ENCODE data around the gene RAB31. TPM values are rescaled to one million over a fixed set of nuclear protein-coding genes. Genes with fewer than 3 reads are reported as not detected.

Gene RAB31
- total and polyA plus RNA-seq, 12 donors: 46.6 to 365 (median 136) TPM

GRCh38 chr18:9746958-9747357 is 38.9 kb downstream of the RAB31 start:
- DNase-seq: no peak
- no peaks in the 10 kb centered on the region for H3K36me3 ChIP-seq (replicated peaks in 1 of 2)
- TF ChIP-seq POLR2A (IDR thresholded peaks at IDR 0.05): no peak
- TF ChIP-seq, protein P1, sequence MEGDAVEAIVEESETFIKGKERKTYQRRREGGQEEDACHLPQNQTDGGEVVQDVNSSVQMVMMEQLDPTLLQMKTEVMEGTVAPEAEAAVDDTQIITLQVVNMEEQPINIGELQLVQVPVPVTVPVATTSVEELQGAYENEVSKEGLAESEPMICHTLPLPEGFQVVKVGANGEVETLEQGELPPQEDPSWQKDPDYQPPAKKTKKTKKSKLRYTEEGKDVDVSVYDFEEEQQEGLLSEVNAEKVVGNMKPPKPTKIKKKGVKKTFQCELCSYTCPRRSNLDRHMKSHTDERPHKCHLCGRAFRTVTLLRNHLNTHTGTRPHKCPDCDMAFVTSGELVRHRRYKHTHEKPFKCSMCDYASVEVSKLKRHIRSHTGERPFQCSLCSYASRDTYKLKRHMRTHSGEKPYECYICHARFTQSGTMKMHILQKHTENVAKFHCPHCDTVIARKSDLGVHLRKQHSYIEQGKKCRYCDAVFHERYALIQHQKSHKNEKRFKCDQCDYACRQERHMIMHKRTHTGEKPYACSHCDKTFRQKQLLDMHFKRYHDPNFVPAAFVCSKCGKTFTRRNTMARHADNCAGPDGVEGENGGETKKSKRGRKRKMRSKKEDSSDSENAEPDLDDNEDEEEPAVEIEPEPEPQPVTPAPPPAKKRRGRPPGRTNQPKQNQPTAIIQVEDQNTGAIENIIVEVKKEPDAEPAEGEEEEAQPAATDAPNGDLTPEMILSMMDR (IDR thresholded peaks at IDR 0.05): no peak
- H3K4me1 ChIP-seq (replicated peaks in 1 of 2): peaks cover 43 to 50% of the 10 kb centered on the region in 2 donors
- H3K9me3 ChIP-seq (replicated peaks in 1 of 3): no peaks in the 10 kb centered on the region
- no peaks in the 10 kb centered on the region for H3K27me3 ChIP-seq
- 97 to 100% (median 99%) methylated on average over 1 of the region's 1 CpG for WGBS, 4 donors
- H3K4me3 ChIP-seq: no peak overlapping the region
- intact Hi-C loops (cut with DNase I): no loop called here
- peak overlapping the region in 1 of 5 donors; percentile 20 for H3K27ac ChIP-seq

DNA sequence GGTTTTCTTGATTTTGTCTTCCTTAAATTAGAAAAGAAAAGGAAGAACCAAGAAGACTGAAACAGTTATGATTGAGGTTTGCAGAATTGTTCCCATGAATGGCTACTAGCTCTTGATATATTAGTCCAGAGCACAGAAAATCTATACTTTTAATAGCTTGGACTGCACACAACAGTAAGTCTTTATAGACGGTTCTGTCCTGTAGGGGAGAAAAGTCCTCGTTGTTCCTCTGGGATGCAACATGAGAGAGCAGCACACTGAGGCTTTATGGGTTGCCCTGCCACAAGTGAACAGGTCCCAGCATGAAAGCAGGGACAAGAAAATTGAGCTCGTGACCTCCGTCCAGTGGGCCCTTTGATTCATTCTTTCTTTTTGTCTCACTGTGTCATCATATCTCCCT is 41.5 kb downstream of the RAB31 start:
- WGBS, 4 donors: 54 to 91% (median 81%) methylated on average over 2 to 4 of the region's 4 CpGs
- Histone ChIP-seq H3K4me1 (replicated peaks in 1 of 2) (peaks cover 27% of the 10 kb centered on the region in 2 donors), H3K36me3 (replicated peaks in 1 of 2) (no peaks in the 10 kb centered on the region), H3K27ac (peak overlapping the region; percentile 52 to 79 (median 66)), H3K27me3 (no peaks in the 10 kb centered on the region), H3K4me3 (no peak overlapping the region), H3K9me3 (replicated peaks in 1 of 3) (no peaks in the 10 kb centered on the region)
- TF ChIP-seq, protein P1 (IDR thresholded peaks at IDR 0.05): no peak
- TF ChIP-seq POLR2A (IDR thresholded peaks at IDR 0.05): no peak
- intact Hi-C loops (cut with DNase I): no loop called here
- DNase-seq: peak in 1 of 7 donors; percentile 16

DNA sequence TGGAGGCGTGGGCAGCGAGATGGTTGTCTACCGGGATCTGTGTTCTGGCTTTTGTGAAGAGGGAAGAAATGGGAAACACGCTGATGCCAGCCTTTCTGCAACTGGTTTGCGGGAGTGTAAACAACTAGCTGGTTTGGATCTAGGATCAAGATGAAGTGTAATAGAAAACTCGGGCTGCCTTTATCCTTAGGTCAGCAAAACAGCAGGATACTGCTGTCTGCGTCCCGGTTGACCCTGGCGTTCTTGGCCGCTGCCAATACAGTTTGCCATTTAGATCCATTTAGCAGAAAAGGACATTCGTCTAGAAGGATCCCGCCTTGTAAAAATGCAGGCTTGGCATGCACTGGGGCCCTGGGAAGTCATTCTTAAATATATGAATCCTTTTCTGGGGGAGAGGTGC is 42.0 kb downstream of the RAB31 start:
- intact Hi-C loops (cut with DNase I): no loop called here
- no peaks in the 10 kb centered on the region for H3K27me3 ChIP-seq
- H3K4me1 ChIP-seq (replicated peaks in 1 of 2): peaks cover 27 to 29% of the 10 kb centered on the region in 2 donors
- H3K4me3 ChIP-seq: no peak overlapping the region
- no peaks in the 10 kb centered on the region for H3K9me3 ChIP-seq (replicated peaks in 1 of 3)
- H3K27ac ChIP-seq: peak overlapping the region; percentile 52 to 79 (median 66)
- 48 to 66% (median 59%) methylated on average over 12 of the region's 12 CpGs for WGBS, 4 donors
- DNase-seq: peak in 1 of 7 donors; percentile 31
- no peak for TF ChIP-seq POLR2A (IDR thresholded peaks at IDR 0.05)
- TF ChIP-seq, protein P1 (IDR thresholded peaks at IDR 0.05): no peak
- H3K36me3 ChIP-seq (replicated peaks in 1 of 2): no peaks in the 10 kb centered on the region

DNA sequence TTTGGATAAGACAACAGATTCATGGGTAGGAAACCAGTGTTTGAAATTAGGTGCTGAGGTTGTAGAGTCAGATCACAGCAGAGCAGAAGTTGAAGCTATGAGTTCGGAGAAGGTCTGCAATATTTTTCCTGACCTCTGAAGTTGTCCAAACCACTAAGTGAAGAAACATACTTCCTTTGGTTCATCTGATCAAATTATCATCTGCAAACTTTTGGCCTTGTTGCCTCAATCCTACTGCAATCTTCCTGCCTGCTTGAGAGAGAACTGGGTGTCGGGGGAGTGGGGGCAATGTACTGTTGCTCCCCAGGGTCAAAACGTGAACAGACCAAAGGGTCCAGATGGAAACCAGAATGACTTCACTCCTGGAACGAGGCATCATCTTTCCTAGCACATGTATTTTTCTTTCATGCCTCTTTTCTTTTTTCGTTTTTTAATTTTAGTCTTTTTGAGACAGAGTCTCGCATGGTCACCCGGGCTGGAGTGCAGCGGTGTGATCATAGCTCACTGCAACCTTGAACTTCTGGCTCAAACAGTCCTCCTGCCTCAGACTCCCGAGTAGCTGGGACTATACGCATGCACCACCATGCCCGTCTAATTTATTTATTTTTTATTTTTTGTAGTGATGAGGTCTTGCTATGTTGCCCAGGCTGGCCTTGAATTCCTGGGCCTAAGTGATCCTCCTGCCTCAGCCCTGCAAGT is 42.7 kb downstream of the RAB31 start:
- Histone ChIP-seq H3K4me3 (no peak overlapping the region), H3K4me1 (replicated peaks in 1 of 2) (peaks cover 32 to 35% of the 10 kb centered on the region in 2 donors), H3K9me3 (replicated peaks in 1 of 3) (no peaks in the 10 kb centered on the region), H3K36me3 (replicated peaks in 1 of 2) (no peaks in the 10 kb centered on the region), H3K27me3 (no peaks in the 10 kb centered on the region), H3K27ac (peak overlapping the region; percentile 52 to 79 (median 66))
- intact Hi-C loops (cut with DNase I): no loop called here
- DNase-seq: peak in 5 of 7 donors; percentile 44 to 64 (median 59)
- TF ChIP-seq POLR2A (IDR thresholded peaks at IDR 0.05): peak in 1 of 2 donors; percentile 27
- TF ChIP-seq, protein P1 (IDR thresholded peaks at IDR 0.05): no peak
- 36 to 51% (median 41%) methylated on average over 11 of the region's 11 CpGs for WGBS, 4 donors
